ENCODE measurements around the gene ADAMTS15.

DNA sequence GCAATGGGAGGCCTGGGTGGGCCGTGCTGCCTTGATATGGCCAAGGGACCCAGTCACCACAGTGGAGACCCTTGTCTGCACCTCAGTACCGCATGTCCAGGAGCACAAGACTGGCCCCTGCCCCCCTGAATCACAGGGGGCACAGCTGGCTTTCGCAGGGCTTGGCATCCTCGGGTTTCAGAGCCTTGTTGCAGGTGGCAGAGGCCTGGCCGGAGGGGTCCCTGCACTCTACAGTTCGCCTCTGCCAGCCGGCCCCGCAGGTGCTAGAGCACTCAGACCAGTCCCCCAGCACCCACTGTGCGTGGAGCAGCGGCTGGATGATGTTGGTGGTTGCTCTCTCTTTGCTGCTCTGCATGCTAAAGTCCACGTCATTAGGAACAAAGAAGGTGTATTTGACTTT is 43.0 kb upstream of the ADAMTS15 start:
- TF ChIP-seq, protein P1, sequence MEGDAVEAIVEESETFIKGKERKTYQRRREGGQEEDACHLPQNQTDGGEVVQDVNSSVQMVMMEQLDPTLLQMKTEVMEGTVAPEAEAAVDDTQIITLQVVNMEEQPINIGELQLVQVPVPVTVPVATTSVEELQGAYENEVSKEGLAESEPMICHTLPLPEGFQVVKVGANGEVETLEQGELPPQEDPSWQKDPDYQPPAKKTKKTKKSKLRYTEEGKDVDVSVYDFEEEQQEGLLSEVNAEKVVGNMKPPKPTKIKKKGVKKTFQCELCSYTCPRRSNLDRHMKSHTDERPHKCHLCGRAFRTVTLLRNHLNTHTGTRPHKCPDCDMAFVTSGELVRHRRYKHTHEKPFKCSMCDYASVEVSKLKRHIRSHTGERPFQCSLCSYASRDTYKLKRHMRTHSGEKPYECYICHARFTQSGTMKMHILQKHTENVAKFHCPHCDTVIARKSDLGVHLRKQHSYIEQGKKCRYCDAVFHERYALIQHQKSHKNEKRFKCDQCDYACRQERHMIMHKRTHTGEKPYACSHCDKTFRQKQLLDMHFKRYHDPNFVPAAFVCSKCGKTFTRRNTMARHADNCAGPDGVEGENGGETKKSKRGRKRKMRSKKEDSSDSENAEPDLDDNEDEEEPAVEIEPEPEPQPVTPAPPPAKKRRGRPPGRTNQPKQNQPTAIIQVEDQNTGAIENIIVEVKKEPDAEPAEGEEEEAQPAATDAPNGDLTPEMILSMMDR (IDR thresholded peaks at IDR 0.05; ENCODE audit: low read depth, low read length): no peak
- no peak for TF ChIP-seq POLR2A (IDR thresholded peaks at IDR 0.05; ENCODE audit: extremely low read depth, insufficient read length)
- TF ChIP-seq, protein P2, sequence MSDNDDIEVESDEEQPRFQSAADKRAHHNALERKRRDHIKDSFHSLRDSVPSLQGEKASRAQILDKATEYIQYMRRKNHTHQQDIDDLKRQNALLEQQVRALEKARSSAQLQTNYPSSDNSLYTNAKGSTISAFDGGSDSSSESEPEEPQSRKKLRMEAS (IDR thresholded peaks at IDR 0.05; ENCODE audit: low read depth, low read length): no peak

All from NB4 (cell line).